K562 (cell line): Measurements from ENCODE around the gene GLDC.

ENCODE experiments used
- FOS ChIP-seq: IDR thresholded peaks from 3 replicates; pipeline ENCODE4 v1.6.1; 2011; ENCODE audit not compliant: insufficient read length; ENCODE audit errors: extremely low read depth
- GATA2 ChIP-seq: sonication (generic); formaldehyde crosslinking; IDR thresholded peaks from 2 replicates; pipeline ENCODE4 v1.4.0; 2020; ENCODE audit warnings: mild to moderate bottlenecking, missing genetic modification reagents
- HDAC2 ChIP-seq: fragments of 450-650 bp; IDR thresholded peaks from 2 replicates; pipeline ENCODE4 v1.6.1; 2016; ENCODE audit warnings: mild to moderate bottlenecking
- NR0B1 ChIP-seq: fragments of 450-650 bp; IDR thresholded peaks from one replicate; pipeline ENCODE4 v1.6.1; 2018; ENCODE audit warnings: mild to moderate bottlenecking, moderate library complexity; ENCODE audit not compliant: partially characterized antibody
- POLR2AphosphoS5 ChIP-seq: IDR thresholded peaks from 2 replicates; pipeline ENCODE4 v1.6.1; 2011; ENCODE audit warnings: mild to moderate bottlenecking, low read depth, low read length, moderate library complexity; ENCODE audit not compliant: control insufficient read depth, insufficient read depth
- ZBTB11 ChIP-seq, 3 experiments: fragments of 200-800 bp in 1 of 3; fragments of 250-450 bp in 1 of 3; fragments of 450-650 bp in 1 of 3; sonication (Bioruptor Pico) in 1 of 3; sonication (Bioruptor generic) in 1 of 3; formaldehyde crosslinking in 1 of 3; IDR thresholded peaks; 2 replicates each; pipeline versions ENCODE4 v1.6.1 to v1.8.0; 2016 to 2022; ENCODE audit warnings: mild to moderate bottlenecking in 2 of 3, missing genetic modification characterization in 2 of 3, missing compliant biosample characterization in 1 of 3, moderate library complexity in 1 of 3
- ZFP91 ChIP-seq: sonication (generic); formaldehyde crosslinking; IDR thresholded peaks from 2 replicates; pipeline ENCODE4 v1.8.0; 2022; ENCODE audit warnings: mild to moderate bottlenecking, missing genetic modification reagents
- ZNF274 ChIP-seq: IDR thresholded peaks from 2 replicates; pipeline ENCODE4 v1.6.1; 2011; ENCODE audit warnings: low read depth, mild to moderate bottlenecking, low read length, moderate library complexity, borderline replicate concordance

- TF ChIP-seq HDAC2: no peak
- TF ChIP-seq ZFP91: no peak
- TF ChIP-seq ZNF274: no peak
- TF ChIP-seq ZBTB11 (CRISPR knock-in tag; IDR thresholded peaks at IDR 0.05): no peak
- TF ChIP-seq FOS: no peak
- no peak for TF ChIP-seq POLR2AphosphoS5
- TF ChIP-seq GATA2 (CRISPR knock-in tag): no peak
- no peak for TF ChIP-seq NR0B1
Measured at GRCh38 chr9:6631207-6631512, 14.4 kb downstream of the GLDC start.
